Motor neuron (in vitro differentiated cells): ENCODE data around the gene NDUFS6. TPM values are rescaled to one million over a fixed set of nuclear protein-coding genes. Genes with fewer than 3 reads are reported as not detected.
"Not testable (repeated sequence)": the region's sequence is repeated elsewhere in the genome, so short reads cannot be mapped to it uniquely, and the experiment has no call there.

Experiments
- ATAC-seq, 8 experiments: fragments of 200-7000 bp; cut with Tn5 transposase; replicated peaks in 6 of 8; 2 replicates each; pipeline ENCODE4 v1.8.0; 2021; ENCODE audit warnings: mild to moderate bottlenecking in 8 of 8, moderate library complexity in 8 of 8
- H3K27ac ChIP-seq, 2 donors: fragments of 250-450 bp; sonication (Bioruptor Pico); 2 replicates each; pipeline ENCODE4 v1.9.0; 2021; ENCODE audit warnings: antibody characterized with exemption in 2 of 2, mild to moderate bottlenecking in 2 of 2, moderate library complexity in 1 of 2
- H3K4me1 ChIP-seq, 2 donors: fragments of 250-450 bp; sonication (Bioruptor Pico); replicated peaks in 1 of 2; 2 replicates each; pipeline ENCODE4 v1.6.1; 2021; ENCODE audit warnings: antibody characterized with exemption in 2 of 2, mild to moderate bottlenecking in 2 of 2, moderate library complexity in 1 of 2
- H3K4me3 ChIP-seq, 5 donors: fragments of 250-450 bp; sonication (Bioruptor Pico); 2 replicates each; pipeline ENCODE4 v1.9.0; 2021; ENCODE audit warnings: antibody characterized with exemption in 5 of 5, mild to moderate bottlenecking in 5 of 5, moderate library complexity in 4 of 5
- WGBS, 10 experiments: fragments of 450-650 bp; shearing (Covaris generic); methylation state at CpG; one replicate each; pipeline ENCODE4 v1.0.0; 2022; 5-methylcytosine and 5-hydroxymethylcytosine counted together
- in situ Hi-C, 9 experiments: fragments of 400-800 bp; cut with MboI; loops; one replicate each; pipeline ENCODE4 v1.15.0; 2021; ENCODE audit warnings: low sequenced_read_pairs in 9 of 9, low pct_unique_long_range_greater_than_20kb in 2 of 9; ENCODE audit not compliant: unreplicated experiment in 9 of 9
- total RNA-seq, 8 experiments: library from RNA; unstranded; fragments of 300-600 nt; gene quantifications; 2 replicates each; pipeline versions ENCODE4 v1.2.3 to v1.2.4, GENCODE V29; 2022

The NDUFS6 gene
- total RNA-seq, 8 experiments from 2014 or later: 51.6 to 103 (median 67.6) TPM

- ATAC-seq: no peak
- in situ Hi-C loops: no loop called here
- peaks cover 3 to 6% of the 10 kb centered on the region in 2 donors for H3K4me1 ChIP-seq
- H3K4me3 ChIP-seq: no peak overlapping the region
- no peak overlapping the region for H3K27ac ChIP-seq
- WGBS, 10 experiments: 100% methylated on average over 3 of the region's 18 CpGs; no CpG with 5 or more reads in 9 of the 10 experiments
Measured at GRCh38 chr5:1797103-1797800, 4.0 kb upstream of the NDUFS6 start.

- in situ Hi-C loops: no loop called here
- Histone ChIP-seq H3K4me1 (peaks cover 3 to 6% of the 10 kb centered on the region in 2 donors), H3K4me3 (no peak overlapping the region), H3K27ac (no peak overlapping the region)
- WGBS, 10 experiments: 30 to 100% (median 83%) methylated on average over 1 to 4 of the region's 11 CpGs; no CpG with 5 or more reads in 3 of the 10 experiments
- ATAC-seq: no peak
Measured at GRCh38 chr5:1797855-1798254, 3.4 kb upstream of the NDUFS6 start.

DNA sequence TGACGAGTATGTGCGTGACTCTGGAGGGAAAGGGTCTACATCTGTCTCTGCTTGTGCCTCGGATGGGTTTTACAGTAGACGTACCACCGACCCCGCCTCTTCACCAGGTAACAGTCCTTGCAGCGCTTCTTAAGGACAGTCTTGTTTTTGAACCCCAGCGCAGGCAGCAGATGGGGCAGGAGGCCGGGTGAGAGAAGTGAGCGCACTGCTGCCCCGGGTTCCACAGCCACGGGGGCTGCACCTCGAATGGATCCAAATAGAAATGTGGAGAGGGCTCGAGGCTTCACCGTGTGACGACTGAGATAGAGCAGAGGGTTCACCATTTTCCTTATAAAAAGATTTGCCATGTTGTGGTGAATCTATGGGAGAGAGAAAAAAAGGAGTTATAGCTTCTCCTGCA, 2.6 kb upstream of the NDUFS6 start:
- 40 to 100% (median 89%) methylated on average over 1 to 10 of the region's 16 CpGs; no CpG with 5 or more reads in 2 of the 10 experiments for WGBS, 10 experiments
- H3K4me1 ChIP-seq, H3K27ac ChIP-seq, in situ Hi-C loops, ATAC-seq: not testable (repeated sequence)
- H3K4me3 ChIP-seq: peak overlapping the region; percentile 51 to 99 (median 88)

DNA sequence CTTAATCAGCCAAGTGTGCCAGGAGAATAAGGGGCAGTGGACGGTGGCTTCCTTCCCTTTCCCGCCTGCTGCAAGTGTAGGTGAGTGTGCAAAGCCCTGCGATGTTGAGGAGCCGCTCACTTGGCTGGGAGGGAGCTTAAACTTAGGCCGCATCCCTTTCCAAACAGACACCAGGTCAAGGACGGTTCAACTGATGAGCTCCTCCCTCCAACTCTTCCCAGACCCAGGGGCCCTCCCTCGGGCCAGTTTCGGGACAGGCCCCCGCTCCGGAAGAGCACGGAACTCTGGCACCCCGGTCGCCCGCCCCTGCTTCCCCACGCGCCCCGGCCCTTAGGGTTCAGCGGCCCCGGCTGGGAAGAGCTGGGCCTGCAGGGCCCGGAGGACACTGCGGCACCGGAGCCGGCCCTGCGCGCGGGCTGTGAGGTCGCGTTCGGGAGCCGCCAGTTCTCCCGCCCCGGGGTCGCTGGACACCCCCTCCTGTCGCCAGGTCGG, 2.1 kb upstream of the NDUFS6 start:
- Histone ChIP-seq H3K4me3 (peak overlapping the region; percentile 51 to 99 (median 88)), H3K27ac (peak overlapping the region; percentile 45 to 93), H3K4me1 (peaks cover 3 to 6% of the 10 kb centered on the region in 2 donors)
- in situ Hi-C loops: no loop called here
- ATAC-seq: peak; percentile 29 to 54 (median 44)
- 0 to 39% (median 0%) methylated on average over 4 to 7 of the region's 35 CpGs; no CpG with 5 or more reads in 7 of the 10 experiments for WGBS, 10 experiments

GRCh38 chr5:1799602-1800471, 1.4 kb upstream of the NDUFS6 start, which contains the start of gene MRPL36:
TSS of gene MRPL36 (minus strand) at chr5:1799837. CDS start at chr5:1798935, 902 bp downstream.
- H3K27ac ChIP-seq: peak within 1 kb of the TSS; percentile 86 to 93
- peak; percentile 67 to 88 (median 77) for ATAC-seq
- H3K4me3 ChIP-seq: peak within 1 kb of the TSS; percentile 51 to 99 (median 88)
- in situ Hi-C loops: no loop called here
- H3K4me1 ChIP-seq: peaks cover 3 to 6% of the 10 kb centered on the region in 2 donors
- WGBS, 10 experiments: 0 to 46% (median 11%) methylated on average over 5 to 26 of the region's 68 CpGs; no CpG with 5 or more reads in 3 of the 10 experiments

DNA sequence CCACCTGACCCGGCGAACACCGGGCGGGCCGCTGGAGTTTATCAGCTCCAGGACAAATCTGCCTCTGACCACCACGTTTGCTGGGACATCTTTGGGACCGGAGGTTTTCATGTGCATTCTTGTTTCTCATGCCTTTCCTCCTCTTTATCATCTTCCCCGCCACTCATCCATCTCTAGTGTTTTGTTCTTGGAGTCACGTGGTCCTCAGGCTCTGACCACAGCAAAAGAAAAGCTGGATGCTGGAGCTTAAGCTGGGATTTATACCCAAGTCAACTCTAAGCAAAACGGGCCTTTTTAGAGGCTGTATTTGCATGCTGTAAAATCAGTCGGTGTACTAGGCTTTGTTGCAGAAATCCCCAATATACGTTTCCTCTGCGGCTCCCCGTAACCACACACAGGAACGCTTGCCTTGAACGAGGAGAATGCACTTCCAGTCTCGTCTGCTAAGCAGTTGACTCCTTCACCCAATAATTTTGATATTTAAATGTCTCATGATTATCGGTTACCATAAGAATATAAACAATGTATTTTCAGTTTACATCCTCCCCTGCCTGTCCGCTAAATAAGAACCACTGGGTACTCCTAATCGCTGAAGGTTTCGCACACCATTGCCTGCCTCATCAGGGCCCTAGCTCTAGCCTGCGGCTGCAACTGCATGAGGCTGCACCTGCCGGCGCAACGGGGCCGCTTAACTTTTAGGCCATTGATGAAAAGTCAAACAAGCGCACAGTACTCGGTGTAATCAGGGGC, 560 bp upstream of the NDUFS6 start:
- Histone ChIP-seq H3K27ac (peak overlapping the region; percentile 86 to 93), H3K4me1 (peaks cover 3 to 6% of the 10 kb centered on the region in 2 donors), H3K4me3 (peak overlapping the region; percentile 51 to 99 (median 88))
- in situ Hi-C loops: no loop called here
- 0 to 40% (median 2%) methylated on average over 1 to 19 of the region's 28 CpGs for WGBS, 10 experiments
- ATAC-seq: peak; percentile 4 to 61 (median 54)

DNA sequence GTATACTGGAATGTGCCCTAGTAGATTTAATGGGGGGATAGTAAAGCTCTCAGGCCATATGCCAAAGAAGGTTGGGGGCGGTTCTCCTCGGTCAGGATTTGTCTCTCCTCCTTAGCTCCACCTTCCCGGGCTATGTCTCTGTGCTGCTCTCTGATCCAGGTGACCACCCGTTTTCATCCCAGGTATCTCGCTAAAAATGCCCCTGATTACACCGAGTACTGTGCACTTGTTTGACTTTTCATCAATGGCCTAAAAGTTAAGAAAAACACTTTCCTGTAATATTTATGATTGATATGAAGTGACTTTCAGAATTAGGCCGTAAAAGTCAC, 724 bp downstream of the NDUFS6 start:
- peak overlapping the region; percentile 51 to 99 (median 88) for H3K4me3 ChIP-seq
- ATAC-seq: no peak
- peaks cover 3 to 6% of the 10 kb centered on the region in 2 donors for H3K4me1 ChIP-seq
- in situ Hi-C loops: no loop called here
- H3K27ac ChIP-seq: peak overlapping the region in 1 of 2 donors; percentile 93
- 6 to 46% (median 15%) methylated on average over 2 to 7 of the region's 7 CpGs; no CpG with 5 or more reads in 1 of the 10 experiments for WGBS, 10 experiments

GRCh38 chr5:1803192-1803591, 2.0 kb downstream of the NDUFS6 start:
- in situ Hi-C loops: no loop called here
- no peak overlapping the region for H3K4me3 ChIP-seq
- no peak overlapping the region for H3K27ac ChIP-seq
- H3K4me1 ChIP-seq: peaks cover 3 to 6% of the 10 kb centered on the region in 2 donors
- WGBS, 10 experiments: 88 to 100% (median 100%) methylated on average over 1 of the region's 1 CpG; no CpG with 5 or more reads in 5 of the 10 experiments
- no peak for ATAC-seq

DNA sequence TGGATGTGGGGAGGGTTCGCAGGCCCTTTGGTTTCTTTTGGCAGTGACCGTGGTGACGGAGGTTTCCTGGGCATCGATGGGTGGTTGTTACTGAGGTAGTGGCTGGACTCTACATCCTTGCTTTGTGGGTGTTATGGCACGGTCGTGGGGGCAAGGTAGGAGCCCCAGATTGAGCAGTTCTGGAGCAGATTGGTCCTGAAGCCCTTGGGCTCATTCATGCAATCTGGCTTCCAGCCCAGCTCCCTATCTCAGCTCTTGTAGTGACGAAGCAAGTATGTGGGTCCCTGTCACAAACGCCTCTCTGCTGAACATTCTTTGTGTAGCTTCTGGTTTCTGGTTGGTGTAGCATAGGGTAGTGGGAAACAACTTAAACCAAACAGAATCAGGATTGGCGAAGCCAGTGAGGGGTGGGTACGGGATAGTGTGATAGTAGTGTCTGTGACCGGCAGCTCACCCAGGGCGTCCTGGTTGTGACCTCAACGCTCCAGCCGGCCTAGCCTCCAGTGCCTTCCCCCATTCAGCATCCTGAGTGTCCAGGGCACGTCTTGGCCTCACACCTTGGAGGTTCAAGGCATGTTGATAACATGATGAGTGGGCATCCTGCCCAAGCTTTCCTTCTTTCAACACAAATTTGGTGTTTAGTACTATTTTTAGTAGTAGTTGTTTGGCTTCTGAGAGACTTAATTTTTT, 2.9 kb downstream of the NDUFS6 start:
- in situ Hi-C loops: no loop called here
- ATAC-seq: no peak
- no peak overlapping the region for H3K27ac ChIP-seq
- WGBS, 10 experiments: 0 to 95% (median 87%) methylated on average over 1 to 10 of the region's 15 CpGs; no CpG with 5 or more reads in 4 of the 10 experiments
- H3K4me1 ChIP-seq: peaks cover 2 to 3% of the 10 kb centered on the region in 2 donors
- no peak overlapping the region for H3K4me3 ChIP-seq

DNA sequence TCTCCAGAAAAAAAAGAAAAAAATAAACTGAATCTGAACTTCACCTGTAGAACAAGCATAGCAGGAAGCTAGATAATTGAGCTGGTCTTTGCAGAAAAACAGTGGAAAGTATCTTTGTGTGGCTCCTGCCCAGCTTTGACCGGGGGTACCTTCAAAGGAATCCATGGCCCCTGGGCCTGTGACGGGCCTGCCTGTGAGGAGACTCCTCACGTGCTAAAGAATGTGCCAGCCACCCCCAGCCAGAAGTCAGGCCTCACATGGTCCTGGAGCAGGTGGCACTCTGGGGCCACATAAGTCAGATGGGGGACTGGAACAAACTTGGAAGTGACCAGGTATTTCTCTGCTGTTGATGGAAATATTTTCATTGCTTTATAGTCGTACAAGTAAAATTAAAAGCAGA, 4.1 kb downstream of the NDUFS6 start:
- ATAC-seq: no peak
- H3K4me1 ChIP-seq: peaks cover 2 to 3% of the 10 kb centered on the region in 2 donors
- no peak overlapping the region for H3K27ac ChIP-seq
- WGBS, 10 experiments: 70 to 100% (median 93%) methylated on average over 2 to 4 of the region's 4 CpGs; no CpG with 5 or more reads in 5 of the 10 experiments
- in situ Hi-C loops: no loop called here
- no peak overlapping the region for H3K4me3 ChIP-seq

- in situ Hi-C loops: no loop called here
- WGBS, 10 experiments: 0 to 100% (median 96%) methylated on average over 1 to 10 of the region's 10 CpGs; no CpG with 5 or more reads in 1 of the 10 experiments
- Histone ChIP-seq H3K4me1 (peaks cover under 1 to 2% of the 10 kb centered on the region in 2 donors), H3K4me3 (no peak overlapping the region), H3K27ac (no peak overlapping the region)
- no peak for ATAC-seq
Measured at GRCh38 chr5:1805736-1806135, 4.5 kb downstream of the NDUFS6 start.

- H3K4me1 ChIP-seq: peaks cover 0 to 2% of the 10 kb centered on the region in 2 donors
- WGBS, 10 experiments: 67 to 100% (median 100%) methylated on average over 1 to 13 of the region's 15 CpGs; no CpG with 5 or more reads in 1 of the 10 experiments
- ATAC-seq: no peak
- H3K4me3 ChIP-seq: no peak overlapping the region
- no peak overlapping the region for H3K27ac ChIP-seq
- in situ Hi-C loops: no loop called here
Measured at GRCh38 chr5:1806199-1806598, 5.0 kb downstream of the NDUFS6 start.
